ENCODE results near the gene VASH2.

Gene VASH2

DNA sequence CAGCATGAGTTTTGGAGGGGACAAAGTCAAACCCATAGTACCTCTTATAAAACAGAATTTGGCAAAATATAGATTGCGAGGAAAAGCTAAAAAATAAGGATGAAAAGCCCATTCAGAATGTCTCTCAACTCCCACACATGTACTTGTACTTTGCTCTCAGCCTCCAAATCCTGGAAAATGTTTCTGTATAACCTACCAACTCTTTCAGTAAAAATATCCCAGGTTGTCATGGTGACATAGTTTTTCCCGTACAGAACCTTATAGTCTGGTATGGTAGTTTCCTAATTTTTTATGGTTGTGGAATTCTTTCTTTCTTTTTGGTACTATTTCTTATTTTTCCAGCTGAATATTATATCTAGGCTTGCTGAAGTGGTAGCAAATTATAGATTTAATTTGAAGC is 85.2 kb downstream of the VASH2 start:
- DNase-seq (ENCODE audit: low spot score) = no peak

All from AG08395 (cell line).